K562 treated with DMSO at 1 percent for 24 hours (cell line): ENCODE results near the gene GNPDA1. TPM values are rescaled to one million over a fixed set of nuclear protein-coding genes. Genes with fewer than 3 reads are reported as not detected.

Source experiments
- total RNA-seq: library from RNA; unstranded; fragments of 300-600 nt; gene quantifications from 2 replicates; pipeline ENCODE4 v1.2.3, GENCODE V29; 2022; ENCODE audit warnings: low read depth; ENCODE audit not compliant: insufficient read depth

GNPDA1 gene
- total RNA-seq: 33.5 and 34.5 TPM in 2 replicates

GRCh38 chr5:142012792-142013388, at the start of gene GNPDA1:
TSS of gene GNPDA1 (minus strand) at chr5:142013027. CDS start at chr5:142012035, 992 bp downstream.

GRCh38 chr5:141968914-141969608, 43.8 kb downstream of the GNPDA1 start, which contains the start of gene RNF14:
TSS of gene RNF14 (plus strand) at chr5:141969105. CDS start at chr5:141973589, 4,484 bp downstream.

GRCh38 chr5:141958113-141958512, 54.7 kb downstream of the GNPDA1 start, which contains the start of gene PCDH12:
TSS of gene PCDH12 (minus strand) at chr5:141958202. CDS start at chr5:141957851, 351 bp downstream.

Other genes with a start within 250 kb of the GNPDA1 start
- 1.7 and 1.9 TPM in 2 replicates for gene PCDH1, start 134.6 kb downstream of the GNPDA1 start, total RNA-seq
- gene DELE1, start 89.2 kb downstream of the GNPDA1 start, total RNA-seq: 55.0 and 62.9 TPM in 2 replicates
- 0.08 and 0.17 TPM in 2 replicates for gene PCDH12, start 54.8 kb downstream of the GNPDA1 start, total RNA-seq
- gene RNF14, start 43.9 kb downstream of the GNPDA1 start, total RNA-seq: 32.1 and 33.4 TPM in 2 replicates
- gene NDFIP1, start 95.8 kb upstream of the GNPDA1 start, total RNA-seq: 64.1 and 64.3 TPM in 2 replicates